ENCODE measurements around the gene VWA3A.

DNA sequence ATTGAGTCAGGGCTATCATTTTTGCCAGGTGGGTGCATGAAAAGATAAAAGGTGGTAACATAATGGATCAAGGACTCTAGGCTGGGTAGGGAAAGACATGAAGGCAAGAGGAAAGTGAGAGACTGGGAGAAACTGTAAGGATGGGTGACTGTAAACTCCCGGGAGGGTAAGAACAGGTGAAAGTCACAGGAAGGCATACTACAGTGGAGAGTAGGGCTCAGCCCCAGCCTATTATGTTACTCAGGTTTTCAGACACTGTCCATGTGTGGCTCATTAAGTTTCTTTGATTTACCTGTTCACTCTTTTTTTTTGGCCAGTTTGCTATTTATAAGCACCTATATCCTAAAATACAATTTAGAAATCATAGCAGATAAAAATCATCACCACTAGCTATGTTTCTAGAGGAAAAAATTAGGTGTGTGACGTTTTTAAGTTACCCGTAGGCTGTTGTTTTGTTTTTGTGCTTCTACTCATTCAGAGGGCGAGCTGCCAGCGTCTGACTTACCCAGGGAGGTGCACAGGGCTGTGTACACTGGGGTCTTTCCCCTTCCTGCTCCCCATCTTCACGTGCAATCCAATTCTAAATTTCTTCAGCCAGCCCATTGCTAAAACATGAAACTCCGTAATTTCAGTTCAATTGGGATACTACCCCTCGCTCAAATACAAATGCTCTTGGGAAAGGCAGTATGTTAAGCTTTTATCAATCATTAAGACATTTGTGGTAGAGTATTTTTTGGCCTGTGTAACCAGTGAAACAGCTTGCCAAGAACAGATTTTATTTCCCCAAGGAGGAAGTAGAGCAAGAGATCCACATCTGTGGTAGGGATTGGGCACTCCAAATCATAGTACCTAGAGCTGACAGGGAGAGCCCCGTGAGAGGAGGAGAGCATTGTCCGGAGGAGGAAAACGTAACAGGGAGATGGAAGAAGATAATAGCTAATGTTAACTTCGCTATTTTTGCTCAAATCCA, 21.7 kb upstream of the VWA3A start:
- TF ChIP-seq, protein P1, sequence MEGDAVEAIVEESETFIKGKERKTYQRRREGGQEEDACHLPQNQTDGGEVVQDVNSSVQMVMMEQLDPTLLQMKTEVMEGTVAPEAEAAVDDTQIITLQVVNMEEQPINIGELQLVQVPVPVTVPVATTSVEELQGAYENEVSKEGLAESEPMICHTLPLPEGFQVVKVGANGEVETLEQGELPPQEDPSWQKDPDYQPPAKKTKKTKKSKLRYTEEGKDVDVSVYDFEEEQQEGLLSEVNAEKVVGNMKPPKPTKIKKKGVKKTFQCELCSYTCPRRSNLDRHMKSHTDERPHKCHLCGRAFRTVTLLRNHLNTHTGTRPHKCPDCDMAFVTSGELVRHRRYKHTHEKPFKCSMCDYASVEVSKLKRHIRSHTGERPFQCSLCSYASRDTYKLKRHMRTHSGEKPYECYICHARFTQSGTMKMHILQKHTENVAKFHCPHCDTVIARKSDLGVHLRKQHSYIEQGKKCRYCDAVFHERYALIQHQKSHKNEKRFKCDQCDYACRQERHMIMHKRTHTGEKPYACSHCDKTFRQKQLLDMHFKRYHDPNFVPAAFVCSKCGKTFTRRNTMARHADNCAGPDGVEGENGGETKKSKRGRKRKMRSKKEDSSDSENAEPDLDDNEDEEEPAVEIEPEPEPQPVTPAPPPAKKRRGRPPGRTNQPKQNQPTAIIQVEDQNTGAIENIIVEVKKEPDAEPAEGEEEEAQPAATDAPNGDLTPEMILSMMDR (IDR thresholded peaks at IDR 0.05): no peak
- no peak for TF ChIP-seq POLR2A (IDR thresholded peaks at IDR 0.05)

All from lower leg skin (tissue), 3 donors.